Measurements from ENCODE around the gene POLE4.

The POLE4 gene

DNA sequence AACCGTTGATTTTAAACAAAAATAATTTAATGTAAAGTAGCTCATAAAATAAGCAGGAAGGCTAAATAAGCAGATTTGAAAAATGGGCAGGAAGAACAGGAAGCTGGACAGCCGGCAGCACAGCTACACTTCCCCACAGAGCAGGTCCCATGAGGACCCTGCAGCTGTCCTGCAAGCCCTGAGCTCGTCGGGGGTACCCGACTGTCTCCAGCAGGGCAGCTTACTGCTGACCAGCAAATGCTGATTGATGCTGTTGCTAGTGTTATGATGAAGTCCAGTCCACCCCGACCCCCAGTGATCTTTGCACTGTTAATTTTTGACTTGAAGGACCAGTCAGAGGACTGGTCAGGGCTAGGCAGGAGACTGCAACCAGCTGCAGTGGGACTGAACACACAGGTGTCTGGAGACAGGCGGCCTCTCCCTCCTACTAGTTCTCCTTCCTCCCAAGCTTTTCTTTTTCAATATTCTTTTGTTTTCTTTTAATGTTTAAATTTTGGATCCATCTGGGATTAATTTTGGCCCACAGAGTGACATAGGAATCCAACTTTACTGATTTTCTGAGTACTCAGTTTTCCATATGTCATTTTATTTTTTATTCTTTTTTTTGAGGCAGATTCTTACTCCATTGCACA, 27.7 kb downstream of the POLE4 start:
- no peak for DNase-seq (ENCODE audit: low read depth in 2 of 2)

DNA sequence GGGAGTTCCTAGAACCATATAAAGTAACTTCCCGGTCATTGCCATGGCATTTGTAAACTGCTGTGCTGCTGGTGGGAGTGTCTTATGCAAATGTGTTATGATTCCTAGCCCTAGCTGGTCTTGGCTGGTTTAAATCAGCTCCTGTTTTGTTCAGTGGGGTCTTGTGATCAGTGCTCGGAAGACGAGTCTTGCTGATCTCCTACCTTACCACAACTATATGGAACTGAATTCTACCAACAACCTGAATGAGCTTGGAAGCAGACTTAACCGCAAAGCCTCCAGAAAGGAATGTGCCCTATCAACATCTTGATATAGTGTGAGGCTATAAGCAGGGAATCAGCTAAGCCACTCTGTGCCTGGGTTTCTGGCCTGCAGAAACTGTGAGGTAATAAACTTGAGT, 33.5 kb downstream of the POLE4 start:
- no peak for DNase-seq (ENCODE audit: low read depth in 2 of 2)

DNA sequence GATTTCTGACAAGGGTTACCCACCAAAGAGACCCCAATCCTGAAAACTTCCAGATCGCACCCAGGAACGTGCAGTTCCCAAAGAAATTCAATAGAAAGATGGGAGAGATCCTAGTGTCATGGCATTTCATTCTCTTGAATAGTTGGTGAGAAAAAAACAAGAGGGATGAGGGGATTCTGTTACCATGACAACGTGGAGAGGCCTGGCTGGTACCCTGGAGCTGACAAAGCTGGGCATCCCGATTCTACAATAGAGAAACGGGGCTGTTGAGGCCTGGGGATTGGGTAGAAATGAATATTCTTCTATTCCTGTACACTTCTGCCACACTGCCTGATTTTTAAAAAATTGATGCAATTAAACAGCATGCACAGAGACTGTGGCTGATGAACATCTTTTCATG, 41.0 kb downstream of the POLE4 start:
- DNase-seq (ENCODE audit: low read depth in 2 of 2), result no peak

DNA sequence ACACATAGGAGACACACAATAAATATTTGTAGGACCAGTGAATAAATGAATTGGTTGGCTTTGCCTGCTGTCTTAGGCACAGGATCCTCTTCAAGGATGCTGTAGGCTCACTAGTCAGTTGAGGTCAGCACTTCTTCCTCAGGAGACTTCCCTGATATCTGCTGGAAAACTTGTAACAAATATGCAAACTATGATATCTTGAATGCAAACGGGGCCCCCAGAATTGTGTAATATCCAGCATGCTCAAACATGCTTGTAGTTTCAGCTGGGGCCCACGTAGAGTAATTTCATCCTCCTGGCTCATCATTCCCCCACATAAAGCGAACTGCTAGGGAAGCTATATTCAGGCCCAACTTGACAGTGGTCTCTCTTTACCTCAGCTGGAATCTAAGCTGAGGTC, 43.6 kb downstream of the POLE4 start:
- DNase-seq (ENCODE audit: low read depth in 2 of 2), result no peak

DNA sequence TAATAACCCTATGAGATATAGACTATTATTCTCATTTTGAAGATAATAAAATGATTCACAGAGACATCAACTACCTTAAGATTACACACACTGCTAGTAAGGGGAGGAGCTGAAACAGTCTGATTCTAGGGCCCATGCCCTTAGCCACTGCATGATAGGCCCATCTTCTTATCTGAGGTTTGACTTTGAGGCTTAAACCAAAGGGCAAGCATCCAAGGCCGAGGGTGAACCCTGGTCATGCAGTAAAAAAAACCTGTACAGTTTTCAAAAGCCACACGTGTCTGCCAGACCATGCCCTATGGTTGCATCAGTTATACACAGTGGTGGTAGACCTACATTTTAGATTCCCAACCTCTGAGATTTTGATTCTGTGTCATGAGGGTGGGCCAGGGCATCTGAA, 44.8 kb downstream of the POLE4 start:
- no peak for DNase-seq (ENCODE audit: low read depth in 2 of 2)

DNA sequence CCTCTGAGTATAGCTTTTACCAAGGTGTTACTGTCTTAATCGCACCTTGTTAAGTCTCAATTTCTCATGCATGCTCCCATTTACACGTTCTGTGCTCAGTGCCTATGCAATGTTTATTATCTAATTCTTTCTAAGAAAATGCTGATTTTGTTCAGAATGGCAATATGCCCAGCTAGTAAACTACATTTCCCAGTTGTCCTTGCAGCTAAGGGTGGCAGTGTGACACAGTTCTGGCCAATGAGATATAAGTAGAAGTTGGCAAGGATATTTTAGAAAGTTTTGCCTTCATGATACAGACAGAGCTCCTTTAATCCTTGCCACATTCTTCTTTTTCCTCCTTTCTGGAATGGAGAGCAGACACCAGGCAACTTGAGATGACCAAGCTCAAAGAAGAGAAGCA, 45.3 kb downstream of the POLE4 start:
- no peak for DNase-seq (ENCODE audit: low read depth in 2 of 2)

DNA sequence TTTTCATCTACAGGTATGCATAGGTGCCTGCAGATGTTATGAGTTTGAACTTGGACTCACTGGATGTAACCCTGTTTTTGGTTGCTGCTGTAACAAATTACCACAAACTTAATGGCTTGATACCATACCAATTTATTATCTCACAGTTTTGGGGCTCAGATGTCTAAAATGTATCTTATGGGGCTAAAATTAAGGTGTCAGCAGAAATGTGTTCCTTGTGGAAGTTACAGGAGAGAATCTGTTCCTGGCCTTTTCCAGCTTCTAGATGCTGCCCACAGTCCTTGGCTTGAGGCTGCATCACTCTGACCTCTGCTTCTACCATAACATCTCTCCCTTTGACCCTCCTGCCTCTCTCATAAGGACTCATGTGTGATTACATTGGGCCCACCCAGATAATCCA, 47.6 kb downstream of the POLE4 start:
- DNase-seq (ENCODE audit: low read depth in 2 of 2), result no peak

DNA sequence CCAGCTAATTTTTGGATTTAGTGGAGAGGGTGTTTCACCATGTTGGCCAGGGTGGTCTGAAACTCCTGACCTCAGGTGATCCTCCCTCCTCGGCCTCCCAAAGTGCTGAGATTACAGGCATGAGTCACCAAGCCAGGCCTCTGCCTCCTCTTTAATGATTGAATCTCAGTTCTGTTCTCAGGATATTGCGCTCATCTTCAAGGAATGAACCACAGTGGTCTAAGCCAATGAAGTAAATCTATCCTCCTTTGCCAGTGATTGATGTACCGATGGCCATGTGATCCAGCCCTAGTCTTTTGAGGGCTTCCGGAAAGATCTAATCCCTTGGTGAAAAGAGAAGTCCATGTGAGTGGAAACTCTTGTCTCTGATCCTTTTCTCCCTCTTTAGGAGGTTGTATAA, 48.6 kb downstream of the POLE4 start:
- no peak for DNase-seq (ENCODE audit: low read depth in 2 of 2)

DNA sequence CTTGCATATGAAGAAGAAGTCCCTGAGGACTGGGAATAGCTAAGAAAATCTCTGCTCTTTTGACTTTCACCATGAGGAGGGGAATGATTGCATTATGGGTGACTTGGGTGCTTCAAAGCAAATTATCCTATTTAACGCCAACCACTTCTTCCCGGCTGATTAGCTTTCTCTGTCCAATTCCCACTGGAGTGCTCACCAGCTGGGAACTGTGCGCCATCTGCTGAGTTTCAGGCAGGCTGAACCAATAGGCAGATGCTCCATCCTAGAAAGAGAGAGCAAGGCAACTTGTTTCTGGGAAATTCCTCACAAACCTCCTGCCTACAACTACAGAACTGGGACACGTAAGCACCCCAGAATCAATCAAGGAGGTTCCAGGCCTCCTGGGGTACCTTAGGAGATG, 49.4 kb downstream of the POLE4 start:
- DNase-seq (ENCODE audit: low read depth in 2 of 2), result no peak

DNA sequence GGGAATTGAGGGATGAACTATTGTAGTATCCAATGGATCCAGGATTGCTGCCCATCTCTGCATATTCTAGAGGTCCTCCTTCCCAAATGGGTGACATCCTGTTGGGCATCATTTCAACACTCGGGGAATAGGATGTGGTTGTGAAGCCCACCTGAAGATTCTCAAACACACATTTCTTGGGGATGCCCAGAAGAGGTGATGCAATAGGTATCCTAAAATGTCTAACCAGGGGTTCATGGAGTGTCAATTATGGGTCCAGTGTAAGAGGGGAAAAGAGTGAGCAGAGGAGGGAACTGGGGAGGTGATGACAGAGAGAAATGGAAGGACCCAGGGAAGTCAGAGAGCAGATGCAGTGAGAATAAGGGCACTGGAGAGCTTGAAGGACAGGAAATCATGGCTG, 52.1 kb downstream of the POLE4 start:
- no peak for DNase-seq (ENCODE audit: low read depth in 2 of 2)

DNA sequence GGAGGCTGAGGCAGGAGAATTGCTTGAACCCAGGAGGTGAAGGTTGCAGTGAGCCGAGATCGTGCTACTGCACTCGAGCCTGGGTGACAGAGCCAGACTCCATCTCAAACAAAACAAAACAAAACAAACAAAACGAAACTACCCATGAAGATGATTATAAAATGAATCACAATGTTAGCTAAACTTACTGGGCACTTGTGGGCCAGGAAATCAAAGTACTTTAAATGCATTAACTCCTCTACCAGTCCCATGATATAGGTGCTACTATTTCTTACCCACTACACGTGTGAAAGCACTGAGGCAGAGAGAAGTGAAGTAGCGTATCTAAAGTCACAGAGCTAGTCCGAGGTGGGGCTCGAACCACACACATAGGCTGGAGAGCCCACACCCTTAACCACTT, 53.6 kb downstream of the POLE4 start:
- no peak for DNase-seq (ENCODE audit: low read depth in 2 of 2)

DNA sequence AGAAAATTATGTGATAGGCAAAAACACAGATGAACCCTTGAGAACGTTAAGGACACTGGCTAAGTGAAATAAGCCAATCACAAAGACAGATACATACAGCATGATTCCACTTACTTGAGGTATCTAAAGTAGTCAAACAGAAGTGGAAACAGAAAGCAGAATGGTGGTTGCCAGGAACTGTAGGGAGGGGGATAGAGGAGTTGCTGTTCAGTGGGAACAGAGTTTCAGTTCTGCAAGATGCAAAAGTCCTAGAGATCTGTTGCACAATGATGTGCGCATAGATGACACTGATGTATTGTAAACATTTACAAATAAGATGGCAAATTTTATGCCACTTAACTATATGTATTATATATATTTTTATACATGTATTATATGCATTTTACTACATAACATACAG, 59.7 kb downstream of the POLE4 start:
- DNase-seq (ENCODE audit: low read depth in 2 of 2), result no peak
